CD14-positive monocyte (primary cell): ENCODE measurements around the gene CORT. TPM values are rescaled to one million over a fixed set of nuclear protein-coding genes. Genes with fewer than 3 reads are reported as not detected.

Source experiments
- DNase-seq, 3 donors: peaks; one replicate each; pipeline ENCODE4 v3.0.0-alpha.2; 2011 to 2022
- H2AFZ ChIP-seq: 2 replicates; pipeline ENCODE4 v1.6.0; 2012; ENCODE audit warnings: mild to moderate bottlenecking, low read depth, low read length, inconsistent platforms; ENCODE audit not compliant: insufficient read depth, poor library complexity, severe bottlenecking
- H3K27ac ChIP-seq, 2 donors: 1 replicate in 1 of 2; 2 replicates in 1 of 2; pipeline ENCODE4 v1.5.1; 2012 to 2013; ENCODE audit warnings: low read length in 2 of 2, control low read depth in 1 of 2, inconsistent platforms in 1 of 2, low read depth in 1 of 2, mild to moderate bottlenecking in 1 of 2
- H3K27me3 ChIP-seq, 2 donors: one replicate each; pipeline versions ENCODE4 v1.6.0 to v1.6.1; 2011 to 2013; ENCODE audit warnings: low read length in 2 of 2; ENCODE audit not compliant: control insufficient read depth in 2 of 2, insufficient read depth in 2 of 2
- H3K36me3 ChIP-seq, 2 donors: replicated peaks in 1 of 2; 1 replicate in 1 of 2; 2 replicates in 1 of 2; pipeline versions ENCODE4 v1.5.1 to v1.6.1; 2012 to 2013; ENCODE audit warnings: low read length in 2 of 2, control low read depth in 1 of 2, inconsistent platforms in 1 of 2, mild to moderate bottlenecking in 1 of 2; ENCODE audit not compliant: insufficient read depth in 2 of 2, control insufficient read depth in 1 of 2
- H3K4me1 ChIP-seq, 2 donors: 1 replicate in 1 of 2; 2 replicates in 1 of 2; pipeline versions ENCODE4 v1.5.1 to v1.6.1; 2012 to 2013; ENCODE audit warnings: low read length in 2 of 2, control low read depth in 1 of 2, inconsistent platforms in 1 of 2, mild to moderate bottlenecking in 1 of 2, moderate library complexity in 1 of 2; ENCODE audit not compliant: insufficient read depth in 2 of 2, control insufficient read depth in 1 of 2
- H3K4me2 ChIP-seq: replicated peaks from 2 replicates; pipeline ENCODE3; 2012; ENCODE audit warnings: low read length, moderate library complexity, mild to moderate bottlenecking; ENCODE audit not compliant: poor library complexity, severe bottlenecking; ENCODE audit errors: extremely low read depth
- H3K4me3 ChIP-seq, 3 experiments: fragments of 200-600 bp in 1 of 3; sonication (generic) in 1 of 3; replicated peaks in 1 of 3; 1 replicate in 2 of 3; 2 replicates in 1 of 3; pipeline ENCODE4 v1.5.1; 2011 to 2013; ENCODE audit warnings: low read length in 3 of 3, mild to moderate bottlenecking in 3 of 3, control low read depth in 2 of 3, low read depth in 2 of 3, inconsistent platforms in 1 of 3, moderate library complexity in 1 of 3
- H3K79me2 ChIP-seq: 2 replicates; pipeline ENCODE4 v1.6.0; 2012; ENCODE audit warnings: mild to moderate bottlenecking, control low read depth, inconsistent platforms, low read length, moderate library complexity; ENCODE audit not compliant: insufficient read depth
- H3K9ac ChIP-seq: 2 replicates; pipeline ENCODE4 v1.6.0; 2017; ENCODE audit warnings: low read length, mild to moderate bottlenecking; ENCODE audit not compliant: insufficient read depth, poor library complexity, severe bottlenecking
- H3K9me3 ChIP-seq, 2 donors: replicated peaks in 1 of 2; 1 replicate in 1 of 2; 2 replicates in 1 of 2; pipeline versions ENCODE4 v1.5.1 to v1.6.1; 2012 to 2013; ENCODE audit warnings: low read length in 2 of 2, control low read depth in 1 of 2; ENCODE audit not compliant: control insufficient read depth in 1 of 2, insufficient read depth in 1 of 2
- H4K20me1 ChIP-seq: 2 replicates; pipeline ENCODE4 v1.6.0; 2012; ENCODE audit warnings: mild to moderate bottlenecking, low read length, control low read depth, moderate library complexity; ENCODE audit not compliant: insufficient read depth
- H3K27ac Mint-ChIP-seq, 7 donors: one replicate each; pipeline ENCODE4 v1.8.0; 2020; ENCODE audit warnings: mild to moderate bottlenecking in 7 of 7, mixed read lengths in 7 of 7, moderate library complexity in 6 of 7, inconsistent platforms in 2 of 7
- H3K27me3 Mint-ChIP-seq, 3 donors: one replicate each; pipeline ENCODE4 v1.8.0; 2021 to 2022; ENCODE audit warnings: low read depth in 3 of 3, mild to moderate bottlenecking in 3 of 3, mixed read lengths in 3 of 3, moderate library complexity in 3 of 3, inconsistent platforms in 1 of 3
- H3K36me3 Mint-ChIP-seq, 2 donors: one replicate each; pipeline ENCODE4 v1.8.0; 2020; ENCODE audit warnings: mixed read lengths in 2 of 2, inconsistent platforms in 1 of 2, mild to moderate bottlenecking in 1 of 2
- H3K4me1 Mint-ChIP-seq: one replicate; pipeline ENCODE4 v1.8.0; 2020; ENCODE audit warnings: mild to moderate bottlenecking, mixed read lengths
- H3K4me3 Mint-ChIP-seq, 2 donors: one replicate each; pipeline ENCODE4 v1.8.0; 2020; ENCODE audit warnings: mild to moderate bottlenecking in 2 of 2, mixed read lengths in 2 of 2, moderate library complexity in 1 of 2
- H3K9me3 Mint-ChIP-seq, 7 donors: one replicate each; pipeline ENCODE4 v1.8.0; 2020 to 2022; ENCODE audit warnings: mixed read lengths in 7 of 7, mild to moderate bottlenecking in 6 of 7, moderate library complexity in 6 of 7, inconsistent platforms in 2 of 7
- WGBS: methylation state at CpG from one replicate; pipeline ENCODE4 v1.1.5; 2013; ENCODE audit warnings: missing lambda C conversion rate; ENCODE audit not compliant: insufficient coverage; 5-methylcytosine and 5-hydroxymethylcytosine counted together
- intact Hi-C, 2 donors: fragments of 100-400 bp; cut with micrococcal nuclease; formaldehyde crosslinking; loops; one replicate each; pipeline versions ENCODE4 v1.15.0 to v1.15.1; 2023
- polyA plus RNA-seq, 3 donors: library from polyadenylated mRNA; depleted of rRNA in 1 of 3; unstranded in 2 of 3; stranded (reverse) in 1 of 3; fragments of 300-500 nt in 2 of 3; fragments of >200 nt in 1 of 3; fragmentation: Illumina TruSeq in 2 of 3; gene quantifications; 1 replicate in 2 of 3; 2 replicates in 1 of 3; pipeline ENCODE4 v1.2.3, GENCODE V29; 2012 to 2021
- TF ChIP-seq, protein P1 (sequence below): fragments of 200-600 bp; IDR thresholded peaks from one replicate; pipeline ENCODE4 v1.8.0; 2022; ENCODE audit warnings: antibody characterized with exemption, mild to moderate bottlenecking

CORT gene
- polyA plus RNA-seq, 3 donors: not detected

GRCh38 chr1:10402729-10403274 is 47.0 kb upstream of the CORT start:
- H3K27ac Mint-ChIP-seq: peak overlapping the region in 4 of 7 donors; percentile 4 to 75 (median 52)
- no peak overlapping the region for H2AFZ ChIP-seq
- no peaks in the 10 kb centered on the region for H3K27me3 Mint-ChIP-seq
- H3K36me3 Mint-ChIP-seq: peaks cover 54 to 68% of the 10 kb centered on the region in 2 donors
- 99% methylated on average over 7 of the region's 9 CpGs for WGBS
- H3K79me2 ChIP-seq: peaks cover 93% of the 10 kb centered on the region
- peaks cover 24 to 30% of the 10 kb centered on the region in 2 donors for H3K4me1 ChIP-seq
- peaks cover 55 to 66% of the 10 kb centered on the region in 2 donors for H3K36me3 ChIP-seq
- no peak overlapping the region for H3K4me3 ChIP-seq
- H3K9me3 Mint-ChIP-seq: peaks cover 0 to 4% (median 0%) of the 10 kb centered on the region in 7 donors
- intact Hi-C loops: no loop called here
- no peaks in the 10 kb centered on the region for H3K9me3 ChIP-seq
- peaks cover 74% of the 10 kb centered on the region for H4K20me1 ChIP-seq
- no peak overlapping the region for H3K9ac ChIP-seq
- no peak for DNase-seq
- H3K4me2 ChIP-seq: no peak overlapping the region
- peak overlapping the region in 1 of 2 donors; percentile 59 for H3K27ac ChIP-seq
- peaks cover 28% of the 10 kb centered on the region for H3K4me1 Mint-ChIP-seq
- no peaks in the 10 kb centered on the region for H3K27me3 ChIP-seq
- no peak overlapping the region for H3K4me3 Mint-ChIP-seq
- TF ChIP-seq, protein P1, sequence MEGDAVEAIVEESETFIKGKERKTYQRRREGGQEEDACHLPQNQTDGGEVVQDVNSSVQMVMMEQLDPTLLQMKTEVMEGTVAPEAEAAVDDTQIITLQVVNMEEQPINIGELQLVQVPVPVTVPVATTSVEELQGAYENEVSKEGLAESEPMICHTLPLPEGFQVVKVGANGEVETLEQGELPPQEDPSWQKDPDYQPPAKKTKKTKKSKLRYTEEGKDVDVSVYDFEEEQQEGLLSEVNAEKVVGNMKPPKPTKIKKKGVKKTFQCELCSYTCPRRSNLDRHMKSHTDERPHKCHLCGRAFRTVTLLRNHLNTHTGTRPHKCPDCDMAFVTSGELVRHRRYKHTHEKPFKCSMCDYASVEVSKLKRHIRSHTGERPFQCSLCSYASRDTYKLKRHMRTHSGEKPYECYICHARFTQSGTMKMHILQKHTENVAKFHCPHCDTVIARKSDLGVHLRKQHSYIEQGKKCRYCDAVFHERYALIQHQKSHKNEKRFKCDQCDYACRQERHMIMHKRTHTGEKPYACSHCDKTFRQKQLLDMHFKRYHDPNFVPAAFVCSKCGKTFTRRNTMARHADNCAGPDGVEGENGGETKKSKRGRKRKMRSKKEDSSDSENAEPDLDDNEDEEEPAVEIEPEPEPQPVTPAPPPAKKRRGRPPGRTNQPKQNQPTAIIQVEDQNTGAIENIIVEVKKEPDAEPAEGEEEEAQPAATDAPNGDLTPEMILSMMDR: no peak

GRCh38 chr1:10407201-10407600 is 42.6 kb upstream of the CORT start:
- WGBS: 96% methylated on average over 2 of the region's 2 CpGs

More at GRCh38 chr1:10407201-10407600, 42.6 kb upstream of the CORT start:
- Mint-ChIP-seq H3K9me3 (no peaks in the 10 kb centered on the region), H3K27me3 (no peaks in the 10 kb centered on the region), H3K4me1 (peaks cover 4% of the 10 kb centered on the region), H3K4me3 (no peak overlapping the region), H3K36me3 (peaks cover 85 to 98% of the 10 kb centered on the region in 2 donors), H3K27ac (peak overlapping the region in 4 of 7 donors; percentile 33 to 85 (median 71))
- Histone ChIP-seq H3K4me3 (no peak overlapping the region), H3K9me3 (no peaks in the 10 kb centered on the region), H3K36me3 (peaks cover 95 to 100% of the 10 kb centered on the region in 2 donors), H3K79me2 (peaks cover 96% of the 10 kb centered on the region), H3K4me2 (no peak overlapping the region), H4K20me1 (peaks cover 79% of the 10 kb centered on the region), H3K27ac (peak overlapping the region in 1 of 2 donors; percentile 61), H3K27me3 (no peaks in the 10 kb centered on the region), H3K4me1 (no peaks in the 10 kb centered on the region), H2AFZ (no peak overlapping the region), H3K9ac (no peak overlapping the region)
- no peak for DNase-seq
- intact Hi-C loops: no loop called here
- TF ChIP-seq, protein P1: no peak
